NB4 (cell line): ENCODE results near the gene PRPF6.

Experiments
- CTCF ChIP-seq: IDR thresholded peaks from one replicate; pipeline ENCODE4 v1.5.1; 2012; ENCODE audit warnings: low read depth, low read length
- MAX ChIP-seq: IDR thresholded peaks from 2 replicates; pipeline ENCODE4 v1.6.1; 2011; ENCODE audit warnings: low read depth, low read length
- MYC ChIP-seq: IDR thresholded peaks from 2 replicates; pipeline ENCODE4 v1.6.1; 2011; ENCODE audit warnings: low read depth, low read length
- POLR2A ChIP-seq: IDR thresholded peaks from 2 replicates; pipeline ENCODE4 v1.6.1; 2011; ENCODE audit warnings: mild to moderate bottlenecking; ENCODE audit not compliant: insufficient read length; ENCODE audit errors: extremely low read depth

- TF ChIP-seq CTCF (no peak), POLR2A (no peak), MAX (no peak), MYC (no peak)
Measured at GRCh38 chr20:64062276-64062595, 81.3 kb downstream of the PRPF6 start.
